ENCODE measurements around the gene IL11RA.

The IL11RA gene

DNA sequence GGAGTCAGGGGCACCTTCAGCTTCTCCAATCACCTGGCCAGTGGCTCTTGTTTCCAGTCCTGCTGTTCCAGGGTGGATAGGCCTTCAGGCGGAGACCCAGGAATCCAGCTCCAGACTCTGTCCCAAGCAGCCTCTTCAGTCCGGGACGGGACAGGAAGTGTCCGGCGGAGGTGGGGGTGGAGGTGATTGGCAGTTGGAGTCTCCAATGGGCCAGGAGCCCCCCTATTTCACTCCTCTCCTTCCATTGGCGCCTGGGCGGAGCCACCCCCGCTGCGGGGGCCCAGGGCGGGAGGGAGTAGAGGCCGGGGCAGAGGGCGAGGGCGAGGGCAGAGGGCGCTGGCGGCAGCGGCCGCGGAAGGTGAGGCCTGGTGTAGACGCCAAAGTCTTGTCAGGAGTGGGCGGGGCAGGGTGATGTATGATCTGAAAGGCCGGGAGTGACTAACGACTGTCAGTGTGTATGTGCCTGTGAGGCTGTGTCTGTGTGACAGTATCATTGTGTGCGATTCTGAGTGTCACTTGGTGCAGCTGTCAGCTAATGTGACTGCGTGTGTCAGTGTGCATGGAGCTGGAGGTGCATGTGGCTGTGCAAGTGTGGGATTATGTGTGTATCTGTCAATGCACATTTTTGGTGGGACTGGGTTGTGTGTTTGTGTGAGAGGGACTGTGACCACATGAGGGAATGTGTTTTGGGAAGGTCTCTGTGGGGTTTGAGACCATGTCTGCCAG is at the start of gene IL11RA:
TSS of gene IL11RA (plus strand) at position 310 of the 726 bp plus-strand sequence. CDS start 3,033 bp downstream, outside the sequence.
- CTCF ChIA-PET, result no interaction called here
- TF ChIP-seq CTBP1 (IDR thresholded peaks at IDR 0.05; ENCODE audit: borderline replicate concordance), result no peak
- TF ChIP-seq L3MBTL2 (conservative IDR thresholded peaks at IDR 0.05), result 0 out of 2 replicates have a peak, but pooled peaks have one; percentile 32
- TF ChIP-seq TARDBP (IDR thresholded peaks at IDR 0.05), result peak; percentile 93; the same call in 1 of the 2 replicates
- no peak for TF ChIP-seq LEF1 (IDR thresholded peaks at IDR 0.05; ENCODE audit: borderline replicate concordance)
- no peak for TF ChIP-seq ZNF384 (IDR thresholded peaks at IDR 0.05)
- TF ChIP-seq ARNT (IDR thresholded peaks at IDR 0.05), result no peak
- no peak for TF ChIP-seq FOXK2 (IDR thresholded peaks at IDR 0.05)
- no peak for TF ChIP-seq BHLHE40 (IDR thresholded peaks at IDR 0.05; ENCODE audit: borderline replicate concordance)
- 0 out of 2 replicates have a peak, but pooled peaks have one; percentile 7 for TF ChIP-seq ELF4 (IDR thresholded peaks at IDR 0.05)
- TF ChIP-seq, protein P1, sequence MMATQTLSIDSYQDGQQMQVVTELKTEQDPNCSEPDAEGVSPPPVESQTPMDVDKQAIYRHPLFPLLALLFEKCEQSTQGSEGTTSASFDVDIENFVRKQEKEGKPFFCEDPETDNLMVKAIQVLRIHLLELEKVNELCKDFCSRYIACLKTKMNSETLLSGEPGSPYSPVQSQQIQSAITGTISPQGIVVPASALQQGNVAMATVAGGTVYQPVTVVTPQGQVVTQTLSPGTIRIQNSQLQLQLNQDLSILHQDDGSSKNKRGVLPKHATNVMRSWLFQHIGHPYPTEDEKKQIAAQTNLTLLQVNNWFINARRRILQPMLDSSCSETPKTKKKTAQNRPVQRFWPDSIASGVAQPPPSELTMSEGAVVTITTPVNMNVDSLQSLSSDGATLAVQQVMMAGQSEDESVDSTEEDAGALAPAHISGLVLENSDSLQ (IDR thresholded peaks at IDR 0.05), result peak; percentile 97
- TF ChIP-seq FOXM1 (IDR thresholded peaks at IDR 0.05; ENCODE audit: borderline replicate concordance), result no peak
- TF ChIP-seq SP1 (IDR thresholded peaks at IDR 0.05), result no peak
- no peak for TF ChIP-seq SUZ12 (IDR thresholded peaks at IDR 0.05)
- DNase-seq (ENCODE audit: extremely low spot score), result peak; percentile 74
- POLR2A ChIA-PET, result interaction anchor here (1.3 to 1.6 kb wide), 2 partner anchors 9 to 14 kb away, joined by 5 read pairs; partner anchors contain the start of gene SIGMAR1

DNA sequence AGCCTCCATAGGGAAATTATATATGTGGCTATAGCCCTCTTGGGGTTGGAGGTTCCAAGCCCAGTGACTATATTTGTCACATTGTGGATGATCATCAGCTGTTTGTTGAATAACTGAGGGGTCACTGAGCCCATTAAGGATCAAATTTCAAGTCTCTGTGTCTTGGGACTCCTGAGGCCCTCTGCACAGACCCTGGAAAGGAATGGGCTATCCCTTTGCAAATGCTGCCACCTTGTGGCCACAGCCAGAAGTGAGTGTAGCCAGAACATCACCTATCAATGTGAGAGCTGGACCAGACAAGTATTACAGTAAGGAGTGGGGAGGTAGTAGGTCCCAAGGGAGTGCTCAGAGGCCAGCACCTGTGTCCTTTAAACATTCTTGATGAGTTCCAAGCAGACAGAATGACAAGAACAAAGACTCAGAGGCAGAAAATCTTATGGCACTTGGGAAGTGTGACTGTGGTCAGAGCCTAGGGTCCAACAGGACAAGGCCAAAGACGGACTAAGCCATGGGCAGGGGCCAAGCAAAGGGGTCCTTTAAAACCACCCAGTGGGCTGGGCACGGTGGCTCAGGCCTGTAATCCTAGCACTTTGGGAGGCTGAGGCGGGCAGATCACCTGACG is 48.3 kb upstream of the IL11RA start:
- DNase-seq (ENCODE audit: extremely low spot score), result peak; percentile 87

GRCh38 chr9:34606190-34606589 is 45.8 kb upstream of the IL11RA start:
- CTCF ChIA-PET, result no interaction called here
- POLR2A ChIA-PET, result no interaction called here
- no peak for TF ChIP-seq FOXK2 (IDR thresholded peaks at IDR 0.05)
- no peak for TF ChIP-seq SP1 (IDR thresholded peaks at IDR 0.05)
- no peak for TF ChIP-seq TARDBP (IDR thresholded peaks at IDR 0.05)
- TF ChIP-seq CTBP1 (IDR thresholded peaks at IDR 0.05; ENCODE audit: borderline replicate concordance), result no peak
- no peak for TF ChIP-seq ARNT (IDR thresholded peaks at IDR 0.05)
- TF ChIP-seq HDGF (IDR thresholded peaks at IDR 0.05; ENCODE audit: borderline replicate concordance), result no peak
- no peak for TF ChIP-seq LEF1 (IDR thresholded peaks at IDR 0.05; ENCODE audit: borderline replicate concordance)
- TF ChIP-seq ELF4 (IDR thresholded peaks at IDR 0.05), result no peak
- TF ChIP-seq FOXM1 (IDR thresholded peaks at IDR 0.05; ENCODE audit: borderline replicate concordance), result no peak
- TF ChIP-seq, protein P1 (IDR thresholded peaks at IDR 0.05), result no peak
- TF ChIP-seq SUZ12 (IDR thresholded peaks at IDR 0.05), result no peak
- TF ChIP-seq BHLHE40 (IDR thresholded peaks at IDR 0.05; ENCODE audit: borderline replicate concordance), result no peak
- TF ChIP-seq NFRKB (IDR thresholded peaks at IDR 0.05), result no peak
- no peak for DNase-seq (ENCODE audit: extremely low spot score)

More for the DNA sequence above, 48.3 kb upstream of the IL11RA start:
- POLR2A ChIA-PET, result no interaction called here
- CTCF ChIA-PET, result interaction anchor here (0.5 to 1.4 kb wide), 10 partner anchors 12 to 430 kb away, joined by 3 to 5 read pairs (median 3); partner anchors contain the start of gene DCTN3
- TF ChIP-seq, protein P1 (IDR thresholded peaks at IDR 0.05), result no peak
- TF ChIP-seq CTBP1 (IDR thresholded peaks at IDR 0.05; ENCODE audit: borderline replicate concordance), result 0 out of 2 replicates have a peak, but pooled peaks have one; percentile 8
- no peak for TF ChIP-seq LEF1 (IDR thresholded peaks at IDR 0.05; ENCODE audit: borderline replicate concordance)
- no peak for TF ChIP-seq ARNT (IDR thresholded peaks at IDR 0.05)

- POLR2A ChIA-PET, result no interaction called here
- CTCF ChIA-PET, result interaction anchor here (0.6 to 1.2 kb wide), 2 partner anchors 15 to 59 kb away, joined by 3 to 4 read pairs; no protein-coding TSS in a partner anchor
- DNase-seq (ENCODE audit: extremely low spot score), result no peak
Observed at GRCh38 chr9:34606905-34607304, 45.1 kb upstream of the IL11RA start.

DNA sequence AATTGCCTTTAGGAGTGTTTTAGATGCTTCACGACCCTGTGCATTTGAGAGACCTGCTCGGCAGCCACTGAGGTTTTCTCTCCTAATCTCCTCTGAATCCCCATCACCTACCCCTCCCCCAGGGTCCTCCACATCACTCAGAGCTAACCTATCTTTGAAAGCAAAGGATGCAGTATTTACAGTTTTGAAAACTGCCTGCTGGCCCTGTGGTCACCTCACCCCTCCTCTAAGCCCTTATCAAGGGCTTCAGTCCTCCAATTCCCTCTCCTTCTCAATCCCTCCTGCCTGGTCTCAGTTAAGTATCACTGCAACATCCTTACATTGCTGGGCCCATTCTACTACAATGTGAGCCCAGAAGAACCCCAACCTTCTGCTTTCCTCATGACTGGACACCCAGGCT is 44.7 kb upstream of the IL11RA start:
- no peak for DNase-seq (ENCODE audit: extremely low spot score)
- ChIA-PET CTCF (interaction anchor here (1.2 kb wide), 1 partner anchor 16 kb away, joined by 4 read pairs; no protein-coding TSS in a partner anchor), POLR2A (no interaction called here)
- no peak for TF ChIP-seq SP1 (IDR thresholded peaks at IDR 0.05)
- no peak for TF ChIP-seq L3MBTL2 (conservative IDR thresholded peaks at IDR 0.05)
- TF ChIP-seq TARDBP (IDR thresholded peaks at IDR 0.05), result no peak
- TF ChIP-seq SUZ12 (IDR thresholded peaks at IDR 0.05), result no peak
- no peak for TF ChIP-seq ELF4 (IDR thresholded peaks at IDR 0.05)
- no peak for TF ChIP-seq HDGF (IDR thresholded peaks at IDR 0.05; ENCODE audit: borderline replicate concordance)
- TF ChIP-seq FOXA1 (IDR thresholded peaks at IDR 0.05), result no peak
- TF ChIP-seq ARNT (IDR thresholded peaks at IDR 0.05), result no peak
- no peak for TF ChIP-seq NFRKB (IDR thresholded peaks at IDR 0.05)
- no peak for TF ChIP-seq CTBP1 (IDR thresholded peaks at IDR 0.05; ENCODE audit: borderline replicate concordance)
- TF ChIP-seq FOXM1 (IDR thresholded peaks at IDR 0.05; ENCODE audit: borderline replicate concordance), result no peak
- no peak for TF ChIP-seq FOXK2 (IDR thresholded peaks at IDR 0.05)
- no peak for TF ChIP-seq LEF1 (IDR thresholded peaks at IDR 0.05; ENCODE audit: borderline replicate concordance)
- TF ChIP-seq BHLHE40 (IDR thresholded peaks at IDR 0.05; ENCODE audit: borderline replicate concordance), result no peak
- no peak for TF ChIP-seq ZNF384 (IDR thresholded peaks at IDR 0.05)
- TF ChIP-seq, protein P1 (IDR thresholded peaks at IDR 0.05), result no peak

More at GRCh38 chr9:34606905-34607304, 45.1 kb upstream of the IL11RA start:
- no peak for TF ChIP-seq FOXK2 (IDR thresholded peaks at IDR 0.05)
- TF ChIP-seq NFRKB (IDR thresholded peaks at IDR 0.05), result no peak
- TF ChIP-seq FOXM1 (IDR thresholded peaks at IDR 0.05; ENCODE audit: borderline replicate concordance), result no peak
- TF ChIP-seq, protein P1 (IDR thresholded peaks at IDR 0.05), result no peak
- no peak for TF ChIP-seq LEF1 (IDR thresholded peaks at IDR 0.05; ENCODE audit: borderline replicate concordance)
- TF ChIP-seq HDGF (IDR thresholded peaks at IDR 0.05; ENCODE audit: borderline replicate concordance), result no peak
- no peak for TF ChIP-seq SUZ12 (IDR thresholded peaks at IDR 0.05)
